Ascending aorta (tissue), 2 donors: Measurements from ENCODE around the gene SLC1A1. TPM values are rescaled to one million over a fixed set of nuclear protein-coding genes. Genes with fewer than 3 reads are reported as not detected.

ENCODE experiments used
- DNase-seq, 2 donors: peaks; one replicate each; pipeline ENCODE4 v3.0.0-alpha.2; 2019; ENCODE audit warnings: low spot score in 2 of 2
- H3K27ac ChIP-seq, 2 donors: fragments of 200-600 bp; sonication (generic); one replicate each; pipeline ENCODE4 v1.5.1; 2016 to 2017; ENCODE audit warnings: mild to moderate bottlenecking in 1 of 2
- H3K27me3 ChIP-seq: fragments of 200-600 bp; sonication (generic); one replicate; pipeline ENCODE4 v1.5.1; 2017
- H3K36me3 ChIP-seq, 2 donors: fragments of 200-600 bp; sonication (generic); one replicate each; pipeline ENCODE4 v1.5.1; 2016
- H3K4me1 ChIP-seq, 2 donors: fragments of 200-600 bp; sonication (generic); one replicate each; pipeline ENCODE4 v1.5.1; 2016 to 2017; ENCODE audit warnings: mild to moderate bottlenecking in 1 of 2
- H3K4me3 ChIP-seq, 2 donors: fragments of 200-600 bp; sonication (generic); one replicate each; pipeline ENCODE4 v1.5.1; 2016 to 2017; ENCODE audit warnings: mild to moderate bottlenecking in 1 of 2
- H3K9me3 ChIP-seq, 2 donors: fragments of 200-600 bp; sonication (generic); one replicate each; pipeline ENCODE4 v1.5.1; 2016
- intact Hi-C: fragments of 100-400 bp; cut with DNase I; formaldehyde crosslinking; loops from one replicate; pipeline ENCODE4 v1.15.1; 2023
- total RNA-seq: library from RNA; depleted of rRNA; stranded (reverse); fragments of >200 nt; gene quantifications from one replicate; pipeline ENCODE4 v1.1.0, GENCODE V29; 2016
- TF ChIP-seq, protein P1 (sequence below), 3 experiments: fragments of 200-600 bp in 2 of 3; fragments of 450-650 bp in 1 of 3; sonication (generic) in 2 of 3; IDR thresholded peaks; one replicate each; pipeline ENCODE4 v1.5.1; 2016 to 2019; ENCODE audit warnings: antibody characterized with exemption in 3 of 3, mild to moderate bottlenecking in 1 of 3, moderate library complexity in 1 of 3

Gene SLC1A1
- total RNA-seq, 1 donor from 2014 or later: 6.5 TPM

DNA sequence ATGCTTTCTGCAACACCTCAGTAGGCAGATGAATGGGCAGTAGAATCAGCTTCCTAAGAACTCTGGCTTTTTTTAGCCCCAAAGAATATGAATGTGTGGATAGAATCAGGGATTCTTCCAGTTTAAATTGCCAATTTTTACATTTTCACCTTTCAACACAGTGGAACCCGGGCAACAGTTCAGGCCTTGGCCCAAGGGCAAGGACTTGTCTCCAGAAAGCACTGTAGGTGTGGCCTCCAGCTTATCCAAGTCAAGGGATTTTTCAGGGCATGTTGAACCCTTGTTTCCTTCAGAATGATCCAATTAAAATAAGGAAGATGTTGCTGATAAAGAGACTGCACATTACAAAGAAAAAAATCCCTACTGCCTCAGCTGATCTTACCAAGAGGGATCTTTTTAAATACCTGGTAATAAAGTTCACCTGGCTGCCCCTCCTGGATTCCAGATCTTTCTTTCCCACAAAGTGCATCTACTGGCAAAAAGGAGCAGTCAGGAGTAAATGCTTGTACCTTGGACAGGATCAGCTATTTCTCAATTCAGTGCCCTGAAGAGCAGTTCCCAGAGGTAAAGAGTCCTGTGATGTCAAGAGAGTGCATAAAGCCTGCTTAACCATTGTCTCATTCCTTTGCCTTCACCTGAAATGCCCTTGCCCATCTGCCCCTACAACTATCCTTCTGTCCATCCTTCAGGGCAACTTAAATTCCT, 91.7 kb downstream of the SLC1A1 start:
- Histone ChIP-seq H3K27me3 (no peaks in the 10 kb centered on the region), H3K4me3 (no peak overlapping the region), H3K9me3 (no peaks in the 10 kb centered on the region), H3K4me1 (peaks cover 2 to 14% of the 10 kb centered on the region in 2 donors), H3K27ac (no peak overlapping the region), H3K36me3 (peaks cover 3 to 24% of the 10 kb centered on the region in 2 donors)
- TF ChIP-seq, protein P1, sequence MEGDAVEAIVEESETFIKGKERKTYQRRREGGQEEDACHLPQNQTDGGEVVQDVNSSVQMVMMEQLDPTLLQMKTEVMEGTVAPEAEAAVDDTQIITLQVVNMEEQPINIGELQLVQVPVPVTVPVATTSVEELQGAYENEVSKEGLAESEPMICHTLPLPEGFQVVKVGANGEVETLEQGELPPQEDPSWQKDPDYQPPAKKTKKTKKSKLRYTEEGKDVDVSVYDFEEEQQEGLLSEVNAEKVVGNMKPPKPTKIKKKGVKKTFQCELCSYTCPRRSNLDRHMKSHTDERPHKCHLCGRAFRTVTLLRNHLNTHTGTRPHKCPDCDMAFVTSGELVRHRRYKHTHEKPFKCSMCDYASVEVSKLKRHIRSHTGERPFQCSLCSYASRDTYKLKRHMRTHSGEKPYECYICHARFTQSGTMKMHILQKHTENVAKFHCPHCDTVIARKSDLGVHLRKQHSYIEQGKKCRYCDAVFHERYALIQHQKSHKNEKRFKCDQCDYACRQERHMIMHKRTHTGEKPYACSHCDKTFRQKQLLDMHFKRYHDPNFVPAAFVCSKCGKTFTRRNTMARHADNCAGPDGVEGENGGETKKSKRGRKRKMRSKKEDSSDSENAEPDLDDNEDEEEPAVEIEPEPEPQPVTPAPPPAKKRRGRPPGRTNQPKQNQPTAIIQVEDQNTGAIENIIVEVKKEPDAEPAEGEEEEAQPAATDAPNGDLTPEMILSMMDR (IDR thresholded peaks at IDR 0.05): no peak
- intact Hi-C loops: no loop called here
- no peak for DNase-seq

DNA sequence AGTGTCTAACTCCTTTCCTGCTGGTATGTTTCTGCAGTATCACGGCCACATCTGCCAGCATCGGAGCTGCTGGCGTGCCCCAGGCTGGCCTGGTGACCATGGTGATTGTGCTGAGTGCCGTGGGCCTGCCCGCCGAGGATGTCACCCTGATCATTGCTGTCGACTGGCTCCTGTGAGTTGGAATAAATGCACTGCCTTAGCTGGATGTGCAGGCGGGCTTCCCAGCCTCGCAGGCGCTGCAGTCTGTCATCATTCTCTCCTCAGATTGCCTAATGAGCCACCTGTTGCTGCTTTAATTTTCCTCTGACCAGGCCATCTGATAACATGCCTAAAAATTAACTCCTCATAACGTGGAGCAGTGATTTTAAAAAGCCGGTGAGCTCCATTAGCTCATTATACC, 92.7 kb downstream of the SLC1A1 start:
- TF ChIP-seq, protein P1 (IDR thresholded peaks at IDR 0.05): no peak
- Histone ChIP-seq H3K27me3 (no peaks in the 10 kb centered on the region), H3K4me3 (no peak overlapping the region), H3K9me3 (no peaks in the 10 kb centered on the region), H3K36me3 (peaks cover 3 to 24% of the 10 kb centered on the region in 2 donors), H3K4me1 (peaks cover 2 to 14% of the 10 kb centered on the region in 2 donors), H3K27ac (no peak overlapping the region)
- peak in 1 of 2 donors; percentile 47 for DNase-seq
- intact Hi-C loops: no loop called here

DNA sequence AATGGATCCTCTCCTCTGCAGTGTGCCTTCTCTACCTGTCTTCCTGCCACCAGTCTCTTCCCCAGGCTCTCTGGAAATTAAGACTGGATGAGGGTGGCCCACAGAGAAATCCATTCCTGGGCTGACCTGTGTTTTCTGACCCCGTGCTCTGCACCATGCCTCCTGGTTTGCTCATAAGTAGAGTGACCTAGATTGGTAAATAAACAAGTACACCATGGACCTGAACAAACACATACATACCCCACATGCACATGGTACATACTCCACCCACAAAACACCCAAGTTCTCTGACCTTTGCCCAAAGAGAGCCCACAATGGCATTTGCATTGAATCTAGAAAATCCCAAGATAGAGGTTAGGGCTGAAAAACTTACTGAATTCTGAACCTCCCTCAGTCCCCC, 94.4 kb downstream of the SLC1A1 start:
- DNase-seq: no peak
- no peak overlapping the region for H3K4me3 ChIP-seq
- TF ChIP-seq, protein P1 (IDR thresholded peaks at IDR 0.05): no peak
- peaks cover 3 to 24% of the 10 kb centered on the region in 2 donors for H3K36me3 ChIP-seq
- H3K4me1 ChIP-seq: peaks cover 2 to 9% of the 10 kb centered on the region in 2 donors
- H3K9me3 ChIP-seq: no peaks in the 10 kb centered on the region
- H3K27me3 ChIP-seq: no peaks in the 10 kb centered on the region
- intact Hi-C loops: no loop called here
- H3K27ac ChIP-seq: no peak overlapping the region

DNA sequence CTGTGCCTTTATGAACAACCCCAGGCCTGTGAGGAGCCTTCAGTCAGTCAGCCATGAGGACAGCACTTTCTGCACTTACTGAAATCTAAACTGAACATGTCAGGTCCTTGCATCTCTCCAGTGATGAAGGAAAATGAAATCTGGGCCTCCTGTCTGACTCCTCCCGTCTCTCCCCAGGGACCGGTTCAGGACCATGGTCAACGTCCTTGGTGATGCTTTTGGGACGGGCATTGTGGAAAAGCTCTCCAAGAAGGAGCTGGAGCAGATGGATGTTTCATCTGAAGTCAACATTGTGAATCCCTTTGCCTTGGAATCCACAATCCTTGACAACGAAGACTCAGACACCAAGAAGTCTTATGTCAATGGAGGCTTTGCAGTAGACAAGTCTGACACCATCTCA, 94.9 kb downstream of the SLC1A1 start:
- Histone ChIP-seq H3K36me3 (peaks cover 3 to 24% of the 10 kb centered on the region in 2 donors), H3K9me3 (no peaks in the 10 kb centered on the region), H3K27me3 (no peaks in the 10 kb centered on the region), H3K4me1 (peaks cover 0 to 6% of the 10 kb centered on the region in 2 donors), H3K4me3 (no peak overlapping the region), H3K27ac (no peak overlapping the region)
- intact Hi-C loops: no loop called here
- no peak for DNase-seq
- TF ChIP-seq, protein P1 (IDR thresholded peaks at IDR 0.05): no peak

DNA sequence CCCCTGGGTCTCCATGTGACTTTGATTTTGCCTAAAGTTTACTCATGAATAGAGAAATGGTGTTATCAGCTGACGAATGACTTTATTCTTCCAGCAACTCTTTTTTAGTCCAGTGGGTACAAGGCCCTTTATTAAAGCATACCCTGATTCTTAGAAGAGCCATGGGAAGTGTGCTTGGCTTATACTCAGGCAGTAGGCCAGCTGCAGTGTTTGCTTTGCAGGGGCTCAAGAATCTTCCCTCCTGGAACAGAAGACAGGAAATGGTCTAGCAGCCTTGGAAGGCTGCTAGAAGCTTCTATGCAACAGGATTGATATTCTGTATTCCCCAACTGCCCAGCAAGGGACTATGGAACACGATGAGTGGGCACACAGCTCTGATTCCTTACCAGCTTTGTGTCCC, 98.5 kb downstream of the SLC1A1 start:
- Histone ChIP-seq H3K36me3 (peaks cover 3 to 17% of the 10 kb centered on the region in 2 donors), H3K4me3 (no peak overlapping the region), H3K27me3 (no peaks in the 10 kb centered on the region), H3K27ac (no peak overlapping the region), H3K9me3 (no peaks in the 10 kb centered on the region), H3K4me1 (peaks cover 0 to 10% of the 10 kb centered on the region in 2 donors)
- DNase-seq: no peak
- intact Hi-C loops: no loop called here
- TF ChIP-seq, protein P1 (IDR thresholded peaks at IDR 0.05): no peak
